Measurements from ENCODE around the gene FXYD7. TPM values are rescaled to one million over a fixed set of nuclear protein-coding genes. Genes with fewer than 3 reads are reported as not detected.

Gene FXYD7
- total RNA-seq, 4 donors from 2014 or later: 0.83 to 3.7 TPM; not detected in 2

- TF ChIP-seq POLR2A (IDR thresholded peaks at IDR 0.05): peak; percentile 85 to 88
- peak; percentile 54 to 76 (median 64) for TF ChIP-seq CTCF (IDR thresholded peaks at IDR 0.05)
- no peaks in the 10 kb centered on the region for H3K27me3 ChIP-seq
- intact Hi-C loops (cut with DNase I; ENCODE audit: low total_unique reads): no loop called here
- H3K27ac ChIP-seq: peak overlapping the region; percentile 95 to 97
- H3K4me1 ChIP-seq: peaks cover 0 to 6% of the 10 kb centered on the region in 2 donors
- H3K4me3 ChIP-seq: peak overlapping the region; percentile 30 to 43
- no peaks in the 10 kb centered on the region for H3K36me3 ChIP-seq
- peak; percentile 95 to 97 for DNase-seq
- no peaks in the 10 kb centered on the region for H3K9me3 ChIP-seq
These were observed 1.9 kb upstream of the FXYD7 start for GRCh38 chr19:35140962-35141836.

GRCh38 chr19:35141837-35142605 lies 1.0 kb upstream of the FXYD7 start:
- no peak overlapping the region for H3K4me3 ChIP-seq
- H3K9me3 ChIP-seq: no peaks in the 10 kb centered on the region
- H3K27ac ChIP-seq: peak overlapping the region; percentile 44 to 66
- no peak for TF ChIP-seq CTCF (IDR thresholded peaks at IDR 0.05)
- no peak for TF ChIP-seq POLR2A (IDR thresholded peaks at IDR 0.05)
- DNase-seq: peak in 1 of 2 donors; percentile 54
- no peaks in the 10 kb centered on the region for H3K36me3 ChIP-seq
- H3K4me1 ChIP-seq: peaks cover 0 to 6% of the 10 kb centered on the region in 2 donors
- H3K27me3 ChIP-seq: no peaks in the 10 kb centered on the region
- intact Hi-C loops (cut with DNase I; ENCODE audit: low total_unique reads): no loop called here

- no peaks in the 10 kb centered on the region for H3K36me3 ChIP-seq
- H3K9me3 ChIP-seq: no peaks in the 10 kb centered on the region
- H3K4me3 ChIP-seq: no peak overlapping the region
- peak in 1 of 2 donors; percentile 55 for DNase-seq
- no peaks in the 10 kb centered on the region for H3K27me3 ChIP-seq
- intact Hi-C loops (cut with DNase I; ENCODE audit: low total_unique reads): no loop called here
- peak overlapping the region in 1 of 2 donors; percentile 25 for H3K27ac ChIP-seq
- H3K4me1 ChIP-seq: peaks cover 0 to 6% of the 10 kb centered on the region in 2 donors
- TF ChIP-seq POLR2A (IDR thresholded peaks at IDR 0.05) (no peak), CTCF (IDR thresholded peaks at IDR 0.05) (peak in 3 of 4 experiments; percentile 28 to 71 (median 55))
These were observed 337 bp upstream of the FXYD7 start for GRCh38 chr19:35142606-35143230.

- no peak for DNase-seq
- Histone ChIP-seq H3K4me3 (no peak overlapping the region), H3K9me3 (no peaks in the 10 kb centered on the region), H3K36me3 (no peaks in the 10 kb centered on the region), H3K27ac (no peak overlapping the region), H3K4me1 (peaks cover 0 to 6% of the 10 kb centered on the region in 2 donors), H3K27me3 (no peaks in the 10 kb centered on the region)
- intact Hi-C loops (cut with DNase I; ENCODE audit: low total_unique reads): no loop called here
- no peak for TF ChIP-seq CTCF (IDR thresholded peaks at IDR 0.05)
- no peak for TF ChIP-seq POLR2A (IDR thresholded peaks at IDR 0.05)
These were observed 763 bp downstream of the FXYD7 start for GRCh38 chr19:35143818-35144217.
